ENCODE data around the gene SCAMP2.
"Not testable (repeated sequence)": the region's sequence is repeated elsewhere in the genome, so short reads cannot be mapped to it uniquely, and the experiment has no call there.

The SCAMP2 gene

GRCh38 chr15:74889883-74890664 lies 16.9 kb upstream of the SCAMP2 start, which contains the start of gene MPI:
Gene MPI, plus strand, starts transcription at chr15:74890042. Its CDS starts 32 bp downstream, at chr15:74890074.
- DNase-seq = peak; percentile 93

GRCh38 chr15:74889390-74889882 lies 16.3 kb upstream of the SCAMP2 start:
- DNase-seq = no peak

DNA sequence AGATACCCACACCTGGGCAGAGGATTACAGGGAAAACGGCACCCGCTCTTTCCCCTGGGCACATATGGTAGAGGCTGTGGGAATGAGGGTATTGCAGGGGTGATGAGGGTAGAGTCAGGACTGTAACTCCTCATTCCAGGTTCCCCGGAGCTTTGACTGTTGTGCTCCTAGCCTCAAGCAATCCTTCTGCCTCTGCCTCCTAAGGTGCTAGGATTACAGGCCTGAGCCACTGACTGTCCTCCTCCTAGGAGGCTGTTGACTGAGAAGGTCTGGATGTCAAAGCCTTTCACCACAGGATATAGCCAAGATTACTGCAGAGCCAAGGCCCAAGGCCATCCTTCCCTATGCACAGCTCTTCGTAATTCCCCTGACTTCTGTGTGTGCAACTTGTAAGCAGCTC lies 15.6 kb upstream of the SCAMP2 start:
- no peak for DNase-seq

GRCh38 chr15:74887537-74888193 lies 14.5 kb upstream of the SCAMP2 start:
- not testable (repeated sequence) for DNase-seq

DNA sequence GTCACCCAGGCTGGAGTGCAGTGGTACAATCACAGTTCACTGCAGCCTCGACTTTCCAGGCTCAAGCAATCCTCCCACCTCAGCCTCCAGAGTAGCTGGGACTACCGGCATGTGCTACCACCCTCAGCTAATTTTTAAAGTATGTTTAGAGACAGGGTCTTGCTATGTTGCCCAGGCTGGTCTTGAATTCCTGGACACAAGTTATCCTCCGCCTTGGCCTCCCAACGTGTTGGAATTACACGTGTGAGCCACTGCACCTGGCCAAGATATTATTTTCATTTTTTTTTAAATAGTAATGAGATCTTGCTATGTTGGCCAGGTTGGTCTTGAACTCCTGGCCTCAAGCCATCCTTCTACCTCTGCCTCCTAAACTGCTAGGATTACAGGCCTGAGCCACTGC lies 12.3 kb upstream of the SCAMP2 start:
- DNase-seq = no peak

DNA sequence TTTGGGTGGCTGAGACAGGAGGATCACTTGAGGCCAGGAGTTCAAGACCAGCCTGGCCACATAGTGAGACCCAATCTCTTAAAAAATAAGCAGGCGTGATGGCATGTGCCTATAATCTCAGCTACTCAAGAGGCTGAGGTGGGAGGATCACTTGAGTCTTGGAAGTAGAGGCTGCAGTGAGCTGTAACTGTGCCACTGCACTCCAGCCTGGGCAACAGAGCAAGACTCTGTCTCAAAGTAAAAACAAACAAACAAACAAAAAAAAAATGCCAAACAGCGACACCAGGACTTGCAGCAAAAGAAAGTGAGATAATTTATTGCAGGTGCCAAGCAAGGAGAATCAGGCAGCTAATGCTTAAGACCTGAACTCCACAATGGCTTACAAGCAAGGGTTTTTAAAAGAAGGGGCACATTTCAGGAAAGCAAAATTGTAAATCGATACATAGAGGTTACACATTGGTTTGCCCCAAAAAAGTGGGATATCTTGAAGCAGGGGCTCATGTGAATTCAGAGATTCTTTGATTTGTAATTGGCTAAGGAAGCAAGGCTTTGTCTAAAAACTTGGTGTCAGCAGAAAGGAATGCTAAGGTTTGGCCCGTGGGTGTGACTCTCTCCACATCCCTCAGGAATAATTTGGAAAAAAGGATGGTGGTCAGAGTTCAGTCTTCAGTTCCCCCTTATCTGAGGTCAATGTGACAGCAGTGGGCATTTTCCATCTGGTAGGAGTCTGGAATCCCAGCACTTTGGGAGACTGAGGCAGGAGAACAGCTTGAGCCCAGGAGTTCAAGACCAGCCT lies 11.5 kb upstream of the SCAMP2 start:
- no peak for DNase-seq

DNA sequence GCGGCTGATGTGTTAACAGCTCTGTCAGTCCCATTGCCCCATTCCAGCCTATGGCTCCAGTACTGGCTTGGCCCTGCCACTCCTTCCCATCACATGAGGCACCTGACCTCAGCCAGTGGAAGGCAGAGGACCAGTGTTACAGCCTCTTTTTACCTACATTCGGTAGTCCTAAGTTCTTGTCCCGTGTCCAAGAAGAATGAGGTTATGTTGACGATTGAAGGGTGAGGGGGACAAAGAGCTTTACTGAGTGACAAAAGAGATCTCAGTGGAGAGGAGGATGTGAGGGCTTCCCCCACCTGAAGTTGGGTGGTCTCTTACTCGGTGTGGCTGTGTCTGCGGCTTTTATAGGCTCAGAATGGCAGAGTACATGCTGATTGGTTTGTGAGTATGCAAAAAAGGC lies 9.4 kb upstream of the SCAMP2 start:
- no peak for DNase-seq

- DNase-seq = no peak
These were observed 5.1 kb upstream of the SCAMP2 start for GRCh38 chr15:74878273-74878672.

GRCh38 chr15:74873756-74874424 lies 725 bp upstream of the SCAMP2 start:
- no peak for DNase-seq

GRCh38 chr15:74872702-74873035 lies 496 bp downstream of the SCAMP2 start:
- no peak for DNase-seq

DNA sequence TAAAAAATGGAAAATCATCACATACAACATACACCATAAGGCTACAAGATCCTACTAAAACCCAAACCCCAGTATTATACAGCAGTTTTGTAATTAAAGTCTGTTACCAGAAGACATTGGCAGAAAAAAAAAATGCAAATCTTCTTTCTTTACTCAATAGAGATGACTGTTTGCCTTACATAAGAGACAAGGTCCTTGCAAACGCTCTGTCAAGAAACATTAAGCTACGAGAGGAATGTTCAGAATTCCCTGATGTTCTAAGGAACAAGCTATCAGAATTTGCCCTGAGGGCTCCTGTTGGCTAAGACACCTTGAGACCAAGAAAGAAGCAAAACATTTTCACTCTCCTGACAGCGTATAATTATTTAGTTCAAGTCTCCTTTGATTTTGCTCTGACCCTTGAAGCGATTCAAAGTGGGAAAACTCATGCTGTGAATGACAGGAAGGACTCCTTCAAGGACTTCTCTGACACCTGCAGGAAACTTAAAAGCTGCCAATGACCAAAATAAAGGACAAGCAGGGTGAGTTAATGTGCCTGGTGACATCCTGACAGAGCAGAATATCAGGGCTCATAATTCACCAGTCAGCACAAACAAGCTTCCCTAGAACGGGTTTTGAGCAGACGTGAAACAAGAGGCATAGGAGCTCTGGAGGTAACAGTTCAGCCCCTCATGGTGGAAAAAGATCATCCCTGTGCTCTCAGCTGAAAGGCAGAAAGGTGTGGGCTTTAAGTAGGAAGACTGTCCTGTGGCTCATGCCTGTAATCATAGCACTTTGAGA lies 2.5 kb downstream of the SCAMP2 start:
- no peak for DNase-seq

DNA sequence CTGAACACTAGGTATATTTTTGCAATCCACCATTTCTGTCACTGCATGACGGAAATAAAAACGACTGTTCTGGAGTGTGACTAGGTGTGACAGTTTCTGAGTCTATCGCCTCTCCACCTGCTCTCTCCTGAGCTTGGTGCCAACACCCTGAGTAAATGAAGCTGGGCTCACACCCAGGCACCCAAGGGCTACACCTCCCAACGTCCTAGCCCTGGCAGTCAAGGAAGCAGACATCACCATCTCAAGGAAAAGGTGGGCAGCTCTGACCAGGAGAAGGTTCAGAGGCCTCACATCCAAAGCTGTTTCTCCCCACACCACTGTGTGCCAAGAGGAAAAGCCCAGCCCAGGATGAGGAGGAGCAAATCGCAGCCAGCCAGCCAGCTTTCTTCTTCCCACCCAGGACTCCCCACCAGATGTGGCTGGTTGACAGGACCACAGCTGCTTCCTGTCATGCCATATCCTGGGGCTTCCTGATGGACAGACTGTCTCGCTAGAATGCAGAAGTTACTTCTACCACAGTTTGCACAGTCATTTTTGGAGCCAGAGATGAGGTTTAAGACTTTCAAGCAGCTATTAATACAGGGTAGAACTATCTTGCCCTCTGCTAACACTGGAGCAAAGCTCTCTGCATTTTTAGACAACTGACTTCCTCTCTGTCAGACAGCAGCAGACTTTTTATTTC lies 3.3 kb downstream of the SCAMP2 start:
- no peak for DNase-seq

- no peak for DNase-seq
These were observed 3.8 kb downstream of the SCAMP2 start for GRCh38 chr15:74869372-74869725.

GRCh38 chr15:74868059-74868458 lies 5.1 kb downstream of the SCAMP2 start:
- no peak for DNase-seq

- no peak for DNase-seq
These were observed 5.6 kb downstream of the SCAMP2 start for GRCh38 chr15:74867466-74868038.

DNA sequence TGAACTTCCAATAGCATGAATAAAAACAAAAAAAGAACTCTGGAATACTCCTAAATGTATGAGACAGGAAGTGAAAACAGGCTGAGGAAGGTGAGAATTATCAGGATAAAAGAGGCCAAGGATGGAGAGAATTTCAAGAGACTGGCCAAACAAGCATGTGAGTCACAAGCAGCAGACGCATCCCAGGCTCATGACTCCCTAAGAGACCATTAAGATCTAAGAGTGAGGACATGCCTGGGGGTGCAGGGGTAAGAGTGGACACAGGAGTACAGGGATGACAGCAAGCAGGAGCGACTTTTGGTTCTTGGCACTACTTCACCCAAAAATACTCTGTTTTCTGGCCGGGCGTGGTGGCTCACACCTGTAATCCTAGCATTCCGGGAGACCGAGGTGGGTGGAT lies 7.1 kb downstream of the SCAMP2 start:
- DNase-seq = no peak

DNA sequence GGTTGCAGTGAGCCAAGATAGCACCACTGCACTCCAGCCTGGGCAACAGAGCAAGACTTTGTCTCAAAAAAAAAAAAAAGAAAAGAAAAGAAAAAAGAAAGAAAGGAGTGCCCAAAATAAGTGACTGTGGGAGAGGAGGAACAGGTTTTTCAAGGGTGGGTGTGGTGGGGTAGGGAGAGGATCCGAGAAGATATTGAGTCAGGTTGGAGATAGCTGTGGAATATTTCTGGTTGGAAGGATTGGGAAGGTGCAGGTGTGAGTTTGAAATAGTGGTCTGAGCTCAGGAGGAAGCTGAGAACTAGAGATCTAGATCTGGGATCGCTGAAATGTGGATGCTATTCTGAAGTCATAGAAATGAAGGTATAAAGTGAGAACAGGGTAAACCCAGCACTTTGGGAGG lies 7.8 kb downstream of the SCAMP2 start:
- DNase-seq = no peak

DNA sequence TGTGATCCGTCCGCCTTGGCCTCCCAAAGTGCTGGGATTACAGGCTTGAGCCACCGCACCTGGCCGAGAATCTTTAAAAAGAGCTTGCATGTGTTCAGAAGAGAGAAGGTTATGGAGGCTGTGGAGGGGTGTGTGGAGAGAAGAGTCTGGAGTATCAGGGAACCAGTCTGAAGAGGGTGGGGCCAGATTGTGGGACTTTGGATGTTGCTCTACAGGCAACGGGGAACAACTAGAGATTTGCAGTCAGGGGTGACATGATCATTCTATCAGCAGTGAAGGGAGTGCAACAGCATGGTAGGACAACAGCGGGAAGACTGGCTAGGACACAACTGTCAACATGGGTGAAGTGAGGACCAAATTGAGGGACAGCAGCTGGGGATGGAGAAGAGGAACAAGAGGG lies 8.9 kb downstream of the SCAMP2 start:
- no peak for DNase-seq

DNA sequence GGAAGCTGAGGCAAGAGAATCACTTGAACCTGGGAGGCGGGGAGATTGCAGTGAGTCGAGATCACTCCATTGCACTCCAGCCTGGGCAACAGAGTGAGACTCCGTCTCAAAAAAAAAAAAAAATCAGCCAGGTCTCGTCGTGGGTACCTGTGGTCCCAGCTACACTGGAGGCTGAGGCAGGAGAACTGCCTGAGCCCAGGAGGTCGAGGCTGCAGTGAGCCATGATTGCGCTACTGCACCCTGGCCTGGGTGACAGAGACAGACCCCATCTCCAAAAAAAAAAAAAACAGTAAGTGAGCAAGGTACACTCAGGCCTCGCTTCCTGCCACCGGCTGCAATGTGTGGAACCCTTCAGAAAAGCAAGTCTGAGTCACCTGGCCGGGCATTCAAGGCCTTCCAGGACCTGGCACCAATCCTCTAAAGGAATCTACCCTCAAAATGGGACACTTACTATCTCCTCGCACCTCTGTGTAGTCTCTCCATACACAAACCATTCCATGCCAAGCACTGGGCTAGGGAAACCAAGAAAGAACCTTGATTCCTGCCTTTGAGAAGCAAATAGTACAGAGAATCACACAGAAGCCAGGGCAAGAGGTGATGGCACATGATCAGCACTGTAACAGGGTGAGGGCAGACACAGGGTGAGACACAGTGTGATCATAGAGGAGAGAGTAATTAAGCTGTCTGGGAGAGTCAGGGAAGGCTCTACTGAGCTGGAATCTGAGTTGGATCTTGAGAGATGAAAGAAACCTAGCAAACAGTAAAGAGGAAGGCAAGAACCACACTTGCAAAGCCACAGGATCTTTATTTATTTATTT lies 9.7 kb downstream of the SCAMP2 start:
- no peak for DNase-seq

DNA sequence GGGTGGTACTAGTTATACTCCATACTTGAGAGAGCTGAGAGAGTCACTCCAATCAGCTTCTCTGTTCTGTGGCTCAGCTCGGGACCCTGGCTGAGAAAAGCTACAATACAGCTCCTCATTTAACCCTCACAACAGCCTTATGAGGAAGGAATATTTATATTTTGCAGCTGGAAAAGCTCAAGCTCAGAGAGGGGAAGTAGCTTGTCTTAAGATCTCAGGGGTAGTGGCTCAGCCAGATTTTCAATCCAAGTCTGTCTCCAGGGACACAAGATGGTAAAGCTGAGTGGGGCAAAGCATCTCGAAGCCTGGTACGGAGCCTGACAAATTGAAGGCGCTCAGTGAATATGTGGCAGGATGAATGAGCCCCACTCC lies 14.8 kb downstream of the SCAMP2 start:
- DNase-seq = no peak
